Activated CD4-positive, alpha-beta T cell treated with anti-CD3 and anti-CD28 coated beads, Interleukin-2, amount 50 U/mL, for 48 hours (primary cell): Measurements from ENCODE around the gene ARHGEF7.
"Not testable (repeated sequence)": the region's sequence is repeated elsewhere in the genome, so short reads cannot be mapped to it uniquely, and the experiment has no call there.

Source experiments
- DNase-seq, 2 experiments: peaks; one replicate each; pipeline ENCODE4 v3.0.0-alpha.2; 2020

The ARHGEF7 gene

DNA sequence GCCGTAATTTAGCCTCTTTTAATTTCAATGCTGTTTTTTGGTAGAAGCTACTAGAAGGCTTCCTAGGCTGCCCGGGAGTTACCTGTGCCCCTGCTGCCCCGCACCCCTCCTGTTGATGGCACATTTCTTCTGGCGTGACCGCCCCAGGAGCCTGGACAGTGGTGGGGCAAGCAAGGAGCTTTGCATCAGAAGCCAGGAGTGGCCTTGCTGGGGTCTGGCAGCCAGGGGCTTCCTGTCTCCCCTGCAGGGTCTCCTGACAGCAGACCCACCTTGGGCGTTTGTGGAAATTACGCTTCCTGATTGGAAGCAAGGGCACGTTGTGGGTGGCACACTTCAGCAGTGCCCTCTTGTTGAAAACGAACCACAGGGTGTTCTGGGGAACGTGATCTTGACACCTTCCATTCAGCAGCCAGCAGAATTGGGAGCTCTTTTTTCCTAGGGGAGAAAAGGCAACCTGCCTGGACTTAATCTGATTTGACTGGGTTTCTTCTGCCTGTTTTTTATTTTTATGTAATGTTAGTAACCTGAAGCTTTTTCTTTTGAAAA is 115.3 kb downstream of the ARHGEF7 start:
- DNase-seq, result no peak

DNA sequence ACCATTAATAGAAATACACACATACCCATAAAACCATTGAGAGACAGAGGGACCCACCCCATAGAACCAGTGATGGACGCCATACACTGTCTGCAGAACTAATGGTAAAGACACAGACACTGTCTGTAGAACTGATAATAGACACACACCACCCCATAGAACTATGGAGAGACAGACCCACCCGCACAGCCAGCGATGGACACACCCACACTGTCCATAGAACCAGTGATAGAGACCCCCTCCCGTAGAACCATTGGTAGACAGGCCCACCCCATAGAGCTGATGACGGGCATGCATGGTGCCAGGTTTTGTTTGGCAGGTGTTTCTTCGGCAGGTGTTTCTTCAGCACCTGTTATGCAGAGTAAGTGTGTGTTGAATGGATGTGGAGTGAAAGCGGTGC is 117.1 kb downstream of the ARHGEF7 start:
- DNase-seq, result no peak

DNA sequence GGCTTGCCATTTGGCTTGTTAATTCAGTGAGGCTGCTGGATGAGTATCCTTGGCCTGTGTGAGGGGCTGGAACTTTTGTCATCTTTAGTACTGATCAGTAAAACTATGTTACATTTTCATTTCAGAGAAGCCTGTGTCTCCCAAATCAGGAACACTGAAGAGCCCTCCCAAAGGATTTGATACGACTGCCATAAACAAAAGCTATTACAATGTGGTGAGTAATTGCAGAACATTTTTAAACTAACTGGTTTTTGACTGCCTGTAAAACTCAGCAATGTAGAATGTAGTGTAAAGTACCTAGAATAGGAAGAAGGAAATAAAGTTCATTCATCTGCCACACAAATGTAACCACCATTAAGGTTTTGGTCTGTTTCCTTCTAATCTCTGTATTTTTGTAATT is 118.0 kb downstream of the ARHGEF7 start:
- no peak for DNase-seq

DNA sequence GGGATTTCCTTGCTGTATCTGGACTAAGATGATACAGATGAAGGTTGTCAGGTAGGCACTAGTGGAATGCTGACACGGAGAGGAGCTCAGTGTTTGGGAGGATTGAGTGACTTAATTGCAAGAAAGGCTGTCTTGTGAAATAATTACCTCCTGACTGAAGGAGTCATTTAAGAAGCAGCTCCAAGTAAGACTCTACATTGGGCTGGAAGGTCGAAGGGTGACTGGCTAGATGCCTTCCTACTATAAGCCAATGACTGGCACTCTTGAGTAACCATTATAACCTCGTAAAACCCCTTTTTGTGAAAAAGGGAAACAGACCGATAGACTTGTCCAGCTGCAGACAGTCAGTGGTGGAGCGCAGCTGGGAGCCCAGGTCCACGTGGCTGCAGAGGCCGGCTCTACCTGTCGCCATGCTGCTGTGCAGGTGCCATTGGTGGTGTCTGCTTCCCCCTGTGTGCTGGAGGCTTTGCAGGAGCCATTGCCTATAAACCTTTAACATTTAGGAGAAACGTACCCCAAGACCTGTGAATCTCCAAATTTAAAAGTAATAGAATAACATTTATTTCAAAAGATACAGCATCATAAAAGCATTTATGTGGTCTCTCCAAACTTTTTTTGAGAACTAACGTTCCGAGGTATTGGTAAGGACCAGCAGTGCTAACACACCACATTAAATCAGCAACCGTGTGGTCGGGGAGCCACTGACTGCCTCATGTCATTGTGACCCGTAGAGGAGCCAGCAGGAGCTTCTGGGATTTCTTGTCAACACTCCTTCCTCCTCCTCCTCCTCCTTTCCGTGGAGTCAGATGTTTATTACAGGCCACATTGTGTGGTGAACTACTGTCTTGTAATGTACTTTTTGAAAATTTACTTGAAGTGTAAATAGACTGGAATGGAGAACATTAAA is 124.9 kb downstream of the ARHGEF7 start:
- no peak for DNase-seq

DNA sequence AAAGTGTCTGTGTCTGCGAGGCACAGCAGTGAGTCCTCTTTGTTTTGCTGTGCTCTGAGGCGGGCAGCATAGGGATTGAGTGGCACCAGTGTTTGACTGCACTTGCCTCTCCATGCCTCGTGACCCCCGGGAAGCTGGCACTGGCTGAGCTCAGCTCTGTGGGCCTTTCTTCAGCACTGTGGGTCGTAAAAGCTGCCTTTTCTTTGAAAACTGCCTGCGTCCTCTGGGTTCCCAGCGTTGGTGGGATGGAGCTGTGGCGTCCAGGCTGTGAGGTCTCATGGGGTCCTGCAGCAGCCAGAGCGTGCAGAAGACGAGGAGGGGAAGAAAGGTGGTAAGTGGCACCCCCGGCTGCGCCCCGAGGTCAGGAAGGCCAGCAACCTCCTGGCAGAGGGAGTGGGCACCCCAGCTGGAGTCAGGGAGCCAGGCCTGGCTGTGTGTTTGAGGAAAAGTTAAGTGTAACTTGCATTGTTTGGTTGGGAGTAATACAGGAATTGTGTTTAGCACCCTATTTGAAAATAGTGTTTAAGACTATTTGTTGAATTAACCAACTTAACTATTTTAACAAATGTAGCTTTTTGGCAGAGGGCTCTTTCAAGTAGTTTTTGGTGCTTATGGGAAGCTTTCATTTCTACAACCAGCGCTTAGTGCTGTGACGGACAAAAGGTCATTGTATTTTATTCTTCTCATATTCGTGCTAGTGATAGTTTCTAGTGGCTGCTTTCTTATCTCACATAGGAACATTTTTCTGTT is 126.1 kb downstream of the ARHGEF7 start:
- no peak for DNase-seq

DNA sequence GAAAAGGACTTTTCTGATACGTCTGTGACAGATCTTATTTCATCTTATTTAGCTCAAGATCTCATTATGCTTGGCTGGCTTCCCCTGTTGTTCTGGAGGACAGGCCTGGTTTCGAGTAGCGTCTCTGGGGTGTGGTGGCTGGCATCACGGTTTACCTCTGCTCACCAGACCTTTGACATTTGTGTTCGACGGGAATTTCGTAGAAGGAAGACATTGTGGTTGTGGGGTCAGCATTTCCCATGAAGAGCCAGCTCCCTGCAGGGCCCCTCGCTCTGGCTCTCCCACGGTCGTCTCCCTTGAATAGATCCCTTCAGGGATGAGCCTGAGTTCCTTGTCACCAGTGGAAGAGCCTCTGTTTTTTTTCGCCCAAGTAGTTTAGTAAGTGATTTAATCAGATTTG is 126.8 kb downstream of the ARHGEF7 start:
- DNase-seq, result no peak

DNA sequence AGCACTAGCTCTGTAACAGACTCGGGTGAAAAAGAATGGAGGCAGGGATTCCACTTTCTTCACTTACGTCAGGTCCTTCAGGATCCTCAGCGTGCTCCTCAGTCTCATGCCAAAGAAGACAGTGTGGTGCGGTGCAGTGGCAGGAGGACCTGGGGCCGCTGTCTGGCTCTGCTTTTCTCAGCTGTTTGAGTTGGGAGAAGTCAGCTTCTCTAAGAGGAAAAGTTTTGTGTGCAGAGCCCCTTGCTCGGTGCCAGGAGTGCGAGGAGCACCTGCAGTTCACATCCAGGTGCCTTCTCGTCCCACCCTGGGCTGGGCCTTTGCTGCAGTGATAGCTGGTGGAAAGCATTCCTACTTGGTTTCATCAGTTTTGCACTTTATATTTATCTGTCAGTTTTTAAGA is 127.5 kb downstream of the ARHGEF7 start:
- DNase-seq, result no peak

DNA sequence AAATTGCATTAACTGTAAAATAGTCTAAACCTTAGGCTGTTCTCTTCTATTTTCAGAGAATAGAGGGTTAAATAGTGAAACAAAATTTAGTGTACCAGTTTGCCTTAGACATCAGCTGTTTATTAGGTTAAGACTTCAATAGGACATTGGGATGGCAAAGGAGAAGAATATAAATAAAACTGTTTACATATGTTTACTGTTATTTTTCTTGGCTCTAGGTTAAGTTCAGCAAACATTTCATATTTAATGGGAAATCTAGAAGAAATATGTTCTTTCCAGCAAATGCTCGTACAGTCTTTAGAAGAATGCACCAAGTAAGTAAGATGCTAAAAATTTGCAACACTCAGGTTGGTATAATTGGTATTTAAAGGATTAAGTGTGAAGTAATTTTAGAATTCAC is 128.9 kb downstream of the ARHGEF7 start:
- no peak for DNase-seq

DNA sequence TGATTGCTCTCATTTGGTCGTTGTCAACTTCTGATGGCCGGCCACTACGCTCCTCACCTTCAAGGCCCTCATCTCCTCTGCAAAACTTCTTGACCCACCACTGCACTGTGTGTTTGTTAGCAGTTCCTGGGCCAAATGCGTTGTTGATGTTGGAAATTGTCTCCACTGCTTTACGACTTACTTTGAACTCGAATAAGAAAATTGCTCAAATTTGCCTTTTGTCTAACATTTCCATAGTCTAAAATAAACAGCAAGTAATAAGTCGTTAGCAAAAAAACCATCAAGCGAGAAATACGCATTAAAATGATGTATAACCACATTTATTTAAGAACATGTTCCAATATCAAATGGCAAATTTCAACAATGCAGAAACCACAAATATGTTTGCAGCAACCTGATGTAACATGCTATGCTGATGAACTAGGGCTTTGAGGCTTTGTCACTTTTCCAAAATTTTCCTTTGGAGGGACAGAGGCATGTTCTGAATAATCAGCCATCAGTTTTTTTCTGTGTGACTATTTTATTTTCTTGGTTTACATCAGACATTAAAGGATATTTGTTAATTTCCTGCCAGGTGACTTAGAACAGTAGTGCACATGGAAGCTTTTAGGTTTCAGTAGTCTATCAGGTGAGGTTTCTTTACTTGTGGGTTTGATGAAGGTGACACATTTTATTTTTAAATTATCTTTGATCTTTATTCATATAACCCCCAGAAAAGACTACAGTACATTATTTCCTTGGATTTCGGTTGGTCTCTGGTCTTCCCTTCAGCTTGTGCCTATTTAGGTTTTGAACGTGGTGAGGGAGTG is 130.7 kb downstream of the ARHGEF7 start:
- DNase-seq, result no peak

DNA sequence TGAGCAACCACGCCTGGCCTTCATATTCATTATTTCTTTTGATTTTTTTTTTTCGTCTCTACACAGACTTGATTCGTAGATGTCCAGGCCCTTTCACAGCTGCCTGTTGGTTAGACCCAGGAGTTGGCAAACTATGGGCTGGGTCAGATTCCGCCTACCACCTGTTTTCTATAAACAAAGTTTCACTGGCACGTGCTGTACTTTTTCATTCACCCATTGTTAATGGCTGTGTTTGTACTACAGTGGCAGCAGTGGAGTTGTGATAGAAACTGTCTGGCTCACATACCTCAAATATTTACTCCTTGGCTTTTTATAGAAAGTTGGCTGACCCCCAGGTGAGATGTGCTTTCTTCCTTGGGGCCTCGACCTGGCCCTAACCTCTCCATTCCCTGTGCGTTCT is 132.4 kb downstream of the ARHGEF7 start:
- no peak for DNase-seq

DNA sequence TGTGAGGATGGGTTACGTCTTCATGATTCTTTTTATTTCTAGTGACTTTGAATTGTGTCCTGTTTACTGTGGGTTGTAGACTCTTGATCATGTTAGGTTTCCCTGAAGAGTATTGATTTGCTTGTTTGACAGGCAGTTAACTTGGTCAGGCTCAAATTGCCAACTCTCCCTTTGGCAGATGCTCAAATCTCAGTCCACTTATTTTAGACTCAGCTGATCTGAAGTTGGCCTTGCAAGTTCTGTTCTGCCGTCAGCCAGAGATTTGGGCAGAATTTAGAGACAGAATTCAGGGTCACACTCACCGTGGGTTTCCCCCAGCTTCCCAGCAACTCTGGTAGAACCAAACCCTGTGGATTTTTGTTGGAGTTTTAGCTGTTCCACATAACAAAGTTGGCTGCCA is 133.7 kb downstream of the ARHGEF7 start:
- DNase-seq, result no peak

DNA sequence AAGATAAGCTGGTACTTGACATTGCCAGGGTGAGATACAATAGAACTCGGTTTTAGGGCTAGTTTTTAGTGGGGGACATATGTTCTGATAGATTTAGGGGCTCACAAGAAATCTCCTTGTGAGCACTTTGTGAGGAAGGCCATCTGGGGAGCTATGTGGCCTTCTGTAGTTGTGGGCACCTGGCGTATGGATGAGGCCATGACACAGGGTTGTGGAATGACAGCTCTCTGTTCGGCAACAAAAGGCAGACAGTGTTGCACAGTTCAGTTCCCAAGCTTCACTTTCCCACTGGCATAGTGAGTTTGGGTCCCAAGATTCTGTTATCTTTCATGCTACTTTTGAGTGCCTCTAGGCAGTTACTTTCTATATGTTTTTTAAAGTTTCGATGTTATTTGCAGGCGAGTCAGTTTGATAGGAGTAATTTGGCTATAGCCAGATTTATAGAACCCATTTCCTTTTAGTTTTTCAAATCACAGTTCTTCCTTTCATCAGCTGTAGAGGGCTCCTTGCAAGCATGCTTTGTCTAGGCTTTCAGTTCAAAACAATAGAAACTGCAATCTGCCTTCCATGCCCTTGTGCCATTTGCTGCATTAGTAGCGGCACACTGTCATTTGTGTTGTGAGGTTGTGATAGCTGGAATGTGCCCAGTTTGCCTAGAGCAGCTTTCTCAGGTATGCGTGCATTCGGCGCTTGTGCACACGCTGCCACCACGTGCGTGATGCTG is 134.7 kb downstream of the ARHGEF7 start:
- no peak for DNase-seq

DNA sequence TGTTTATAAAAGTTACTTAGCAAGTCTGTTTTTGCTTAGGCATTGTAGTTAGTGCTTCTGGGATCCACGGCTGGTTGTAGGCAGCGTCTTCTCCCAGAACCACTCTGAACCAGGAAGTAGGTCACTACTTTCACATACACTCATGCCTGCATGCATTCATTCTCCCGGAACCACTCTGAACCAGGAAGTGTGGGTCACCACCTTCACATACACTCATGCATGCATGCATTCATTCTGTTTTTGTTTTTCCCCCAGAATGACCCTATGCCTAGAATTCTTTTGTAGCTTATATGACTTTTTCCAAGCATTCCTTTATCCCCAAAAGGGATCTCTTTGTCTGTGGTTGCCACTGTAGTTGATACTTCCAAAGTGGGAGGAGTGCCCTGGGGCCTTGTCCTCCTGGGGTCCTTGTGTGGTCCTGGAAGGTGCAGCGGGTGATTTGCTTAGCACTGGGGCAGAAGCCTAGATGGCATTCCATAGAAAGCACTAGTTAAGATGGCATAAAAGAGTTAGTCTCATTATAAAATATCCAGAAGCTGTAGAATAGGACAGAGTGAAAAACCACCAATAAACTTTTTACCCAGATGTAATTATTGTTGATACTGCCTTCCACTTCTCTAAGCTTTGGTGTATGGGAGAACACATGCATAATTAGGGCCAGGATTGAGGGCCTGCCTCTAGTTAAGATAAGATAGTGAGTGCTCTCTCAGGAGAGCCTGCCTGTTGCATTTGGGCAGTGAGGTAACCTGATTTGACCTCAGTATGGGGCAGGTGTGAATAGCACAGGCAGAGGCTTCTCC is 136.7 kb downstream of the ARHGEF7 start:
- no peak for DNase-seq

DNA sequence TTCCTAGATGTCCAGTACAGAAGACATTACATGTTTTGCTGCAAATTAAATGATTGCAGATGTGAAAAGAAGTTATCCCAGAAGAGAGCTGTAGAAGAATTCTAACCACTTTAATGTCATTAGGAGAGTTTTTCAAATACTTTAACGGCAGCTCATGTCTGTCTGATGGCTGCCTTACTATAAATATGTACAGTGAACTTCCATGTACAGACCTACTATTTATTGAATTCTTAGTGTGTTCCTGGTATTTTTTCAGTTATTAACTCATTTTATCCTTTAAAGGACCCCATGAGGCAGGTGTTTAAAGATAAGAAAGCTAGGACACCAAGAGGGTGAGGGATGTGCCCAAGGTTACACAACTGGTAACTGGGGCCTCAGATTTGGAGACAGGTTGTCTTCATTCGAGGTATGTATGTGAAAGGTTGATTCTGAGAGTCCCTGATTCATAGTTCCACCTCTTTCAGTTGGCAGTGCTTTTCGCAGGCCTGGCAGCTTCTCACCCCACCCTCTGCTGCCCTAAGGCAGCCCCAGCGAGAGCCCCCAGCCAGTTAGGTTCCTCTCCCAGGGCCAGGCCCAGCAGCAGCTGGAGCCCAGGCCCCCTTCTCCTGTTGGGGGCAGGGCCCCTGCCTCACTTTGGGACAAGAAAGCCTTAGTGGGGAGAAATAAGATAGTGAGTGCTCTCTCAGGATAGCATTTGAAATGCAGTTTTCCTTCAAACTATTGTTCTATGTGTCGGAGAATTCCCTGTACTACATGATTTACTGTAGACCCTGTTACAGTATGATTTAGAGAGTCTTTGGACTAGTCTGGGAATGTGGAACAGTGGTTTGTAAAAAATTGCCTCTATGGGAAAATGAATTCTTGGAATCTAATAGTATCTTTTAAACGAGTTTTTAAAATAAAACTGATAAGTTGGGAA is 137.6 kb downstream of the ARHGEF7 start:
- DNase-seq, result no peak

DNA sequence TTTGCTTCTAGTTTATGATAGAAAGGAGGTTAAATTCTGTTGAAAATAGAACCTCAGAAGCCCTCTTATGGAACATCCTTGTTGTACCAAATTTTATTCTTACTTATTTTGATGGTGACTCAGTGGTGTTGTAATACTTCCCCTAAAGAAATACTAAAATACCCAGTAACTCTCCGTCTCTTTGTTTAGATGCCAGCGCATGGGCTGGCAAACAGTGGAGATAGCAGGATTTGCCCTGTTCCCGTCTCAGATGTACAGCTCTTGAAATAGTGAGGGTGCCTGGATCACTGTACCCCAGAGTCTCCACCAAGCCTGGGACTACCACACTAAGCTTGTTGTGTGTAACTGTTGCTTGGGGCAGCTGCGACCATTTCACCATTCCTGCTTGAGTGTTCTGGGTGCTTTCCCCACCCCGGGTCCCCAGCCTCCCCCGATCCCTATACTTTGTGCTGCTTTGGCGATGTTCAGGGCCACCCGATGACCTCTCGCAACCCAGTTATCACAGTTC is 138.3 kb downstream of the ARHGEF7 start:
- no peak for DNase-seq

DNA sequence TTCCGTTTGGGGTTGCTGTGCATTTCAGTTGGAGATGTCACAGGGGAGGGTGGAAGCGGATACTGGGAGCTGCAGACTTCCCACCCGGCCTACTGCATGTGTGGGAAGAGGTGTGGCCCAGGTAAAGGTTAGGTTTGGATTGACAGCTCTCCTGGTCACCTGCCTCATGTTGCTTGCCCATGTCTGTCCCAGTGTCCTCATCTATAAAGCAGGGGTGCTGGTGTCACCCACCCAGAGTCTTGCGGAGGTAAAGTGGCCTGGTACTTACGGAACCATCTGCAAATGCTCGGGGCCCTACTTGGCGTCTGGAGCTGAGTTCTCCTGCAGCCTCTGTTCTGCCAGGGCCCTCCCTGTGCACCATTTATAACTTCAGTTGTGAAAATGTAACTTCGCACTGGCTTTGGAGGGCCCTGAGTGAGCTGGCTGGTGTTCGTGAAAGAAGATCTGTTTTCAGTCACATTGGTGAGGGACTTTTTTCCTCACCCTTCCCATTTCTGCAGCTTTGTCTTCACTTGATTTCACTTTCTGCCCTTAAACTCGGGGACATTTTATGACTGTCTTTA is 140.2 kb downstream of the ARHGEF7 start:
- DNase-seq, result no peak

DNA sequence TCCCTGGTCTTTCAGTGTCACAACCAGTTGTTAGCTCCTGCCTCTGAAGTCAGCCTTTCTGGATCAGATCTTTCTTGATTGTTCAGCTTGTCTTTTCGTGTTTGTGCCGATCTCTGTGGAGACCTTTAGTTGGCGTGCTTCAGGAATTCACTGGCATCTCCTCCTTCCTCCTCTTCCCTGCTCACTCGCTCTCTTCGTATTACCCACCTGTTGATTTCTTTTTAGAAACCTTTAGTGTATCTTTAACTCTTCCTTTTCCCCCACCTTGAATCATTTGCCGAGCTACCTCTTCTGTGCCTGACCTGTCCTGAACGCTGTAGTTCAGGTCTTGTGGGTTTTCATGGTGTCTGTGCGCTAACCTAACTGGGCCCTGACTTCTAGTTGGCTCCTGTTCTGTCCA is 141.3 kb downstream of the ARHGEF7 start:
- DNase-seq, result no peak

DNA sequence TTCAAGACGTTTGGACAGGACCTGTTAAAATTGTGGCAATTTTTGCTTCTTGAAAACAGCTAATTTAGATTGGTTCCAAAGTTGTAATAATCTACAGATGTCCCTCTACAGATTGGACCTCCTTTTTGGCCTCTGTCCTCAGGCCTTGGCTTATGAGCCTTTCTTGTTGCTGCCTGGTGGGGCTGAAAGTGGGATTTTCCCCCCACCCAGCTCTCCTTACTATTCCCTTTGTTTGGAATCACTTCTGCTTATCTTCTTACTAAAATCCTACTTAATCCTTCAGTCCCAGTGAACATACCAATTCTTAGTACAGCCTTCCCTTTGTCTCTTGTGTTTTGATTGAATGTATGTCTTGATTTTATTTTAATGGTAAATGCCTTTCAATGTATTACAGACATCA is 141.8 kb downstream of the ARHGEF7 start:
- DNase-seq, result no peak

DNA sequence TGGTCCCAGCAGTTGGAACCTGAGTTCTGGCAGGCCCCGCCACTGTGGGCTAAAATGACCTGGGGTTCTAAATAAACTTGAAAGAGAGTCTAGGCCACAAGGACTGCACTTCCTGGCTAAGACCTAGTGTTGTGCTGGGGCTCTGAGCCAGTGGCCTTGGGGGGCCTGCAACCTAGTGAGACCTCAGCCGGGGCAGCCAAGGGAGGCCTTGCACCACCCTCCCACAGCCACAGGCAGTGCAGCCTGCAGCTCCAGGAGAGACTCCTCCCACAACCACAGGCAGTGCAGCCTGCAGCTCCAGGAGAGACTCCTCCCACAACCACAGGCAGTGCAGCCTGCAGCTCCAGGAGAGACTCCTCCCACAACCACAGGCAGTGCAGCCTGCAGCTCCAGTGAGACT is 142.8 kb downstream of the ARHGEF7 start:
- DNase-seq, result not testable (repeated sequence)

DNA sequence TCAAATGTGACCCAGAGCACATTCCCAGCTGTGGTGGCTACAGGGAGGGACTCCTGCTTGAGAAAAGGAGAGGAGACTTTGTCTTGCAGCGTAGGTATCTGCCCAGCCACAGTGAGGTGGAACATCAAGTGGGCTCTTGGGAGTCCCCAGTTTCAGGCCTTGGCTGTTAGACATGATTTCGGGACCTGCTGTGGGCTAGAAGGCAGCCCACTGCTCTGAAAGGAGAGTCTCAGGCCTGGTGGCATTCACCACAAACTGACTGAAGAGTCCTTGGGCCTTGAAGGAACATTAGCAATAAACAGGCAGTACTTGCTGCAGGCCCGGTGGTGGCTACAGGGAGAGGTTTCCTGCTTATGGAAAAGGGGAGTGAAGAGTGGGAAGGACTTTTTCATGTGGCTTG is 143.5 kb downstream of the ARHGEF7 start:
- no peak for DNase-seq
